ENCODE results near the gene PHC3.

DNA sequence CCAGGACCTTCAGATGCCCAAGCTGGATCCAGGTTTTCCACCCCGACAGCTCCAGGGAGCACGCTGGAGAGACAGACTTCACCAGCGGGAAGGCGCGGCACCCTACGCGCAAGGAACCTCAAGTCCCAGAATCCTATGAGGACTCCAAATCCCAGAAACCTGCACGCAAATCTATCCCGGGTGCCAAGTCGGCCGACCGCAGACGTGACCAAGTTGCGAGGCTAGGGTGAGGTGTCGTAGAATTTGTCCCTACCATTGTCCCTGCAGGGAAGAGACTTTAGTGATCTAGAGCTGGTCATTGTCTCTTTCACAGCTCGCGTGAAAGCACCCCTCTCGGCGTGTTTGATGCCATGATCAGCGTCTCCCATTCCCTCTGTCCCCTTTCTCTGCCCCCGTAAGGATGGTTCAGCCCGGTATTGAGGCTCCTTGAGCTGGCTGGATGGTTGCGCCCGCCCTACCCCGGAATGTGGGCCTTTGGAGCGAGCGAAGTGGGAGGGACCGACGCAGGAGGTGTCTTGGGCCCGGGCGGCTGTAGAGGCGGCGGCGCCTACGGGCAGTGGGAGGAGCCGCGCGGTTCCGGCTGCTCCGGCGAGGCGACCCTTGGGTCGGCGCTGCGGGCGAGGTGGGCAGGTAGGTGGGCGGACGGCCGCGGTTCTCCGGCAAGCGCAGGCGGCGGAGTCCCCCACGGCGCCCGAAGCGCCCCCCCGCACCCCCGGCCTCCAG is 40.6 kb upstream of the PHC3 start, which contains the start of gene PRKCI:
- no peak for TF ChIP-seq CTCF (IDR thresholded peaks at IDR 0.05)
- peak; percentile 85 to 94 (median 89) for TF ChIP-seq POLR2AphosphoS5 (IDR thresholded peaks at IDR 0.05)
- TF ChIP-seq POLR2A (IDR thresholded peaks at IDR 0.05): peak; percentile 89
- TF ChIP-seq EP300 (IDR thresholded peaks at IDR 0.05; ENCODE audit: low read depth): no peak
